Parathyroid adenoma (tissue), 2 donors: ENCODE results near the gene SEPTIN6.

Experiments used
- H2AFZ ChIP-seq: fragments of 300-600 bp; sonication (generic); one replicate; pipeline ENCODE4 v1.7.0; 2017; ENCODE audit warnings: antibody characterized with exemption, mild to moderate bottlenecking
- H3K27ac ChIP-seq: fragments of 300-600 bp; sonication (generic); one replicate; pipeline ENCODE4 v1.7.0; 2017
- H3K27me3 ChIP-seq: fragments of 300-600 bp; sonication (generic); one replicate; pipeline ENCODE4 v1.7.0; 2017; ENCODE audit warnings: low read length; ENCODE audit not compliant: control insufficient read depth, insufficient read depth
- H3K36me3 ChIP-seq: fragments of 300-600 bp; sonication (generic); one replicate; pipeline ENCODE4 v1.7.0; 2017; ENCODE audit warnings: low read length; ENCODE audit not compliant: control insufficient read depth, insufficient read depth
- H3K4me1 ChIP-seq: fragments of 300-600 bp; sonication (generic); one replicate; pipeline ENCODE4 v1.7.0; 2017; ENCODE audit warnings: control low read depth
- H3K4me2 ChIP-seq: fragments of 300-600 bp; sonication (generic); one replicate; pipeline ENCODE4 v1.7.0; 2017; ENCODE audit warnings: low read length
- H3K4me3 ChIP-seq: fragments of 300-600 bp; sonication (generic); one replicate; pipeline ENCODE4 v1.7.0; 2017; ENCODE audit warnings: low read depth, low read length
- H3K79me2 ChIP-seq: fragments of 300-600 bp; sonication (generic); one replicate; pipeline ENCODE4 v1.7.0; 2017; ENCODE audit warnings: control low read depth
- H3K9ac ChIP-seq: fragments of 300-600 bp; sonication (generic); one replicate; pipeline ENCODE4 v1.7.0; 2017; ENCODE audit warnings: mild to moderate bottlenecking
- H3K9me3 ChIP-seq: fragments of 300-600 bp; sonication (generic); one replicate; pipeline ENCODE4 v1.7.0; 2017; ENCODE audit warnings: low read length; ENCODE audit not compliant: control insufficient read depth
- TF ChIP-seq, protein P1 (sequence below): fragments of 300-600 bp; sonication (generic); IDR thresholded peaks from one replicate; pipeline ENCODE4 v1.7.0; 2017; ENCODE audit warnings: antibody characterized with exemption, mild to moderate bottlenecking
- donor health status: primary hyperparathyroidism.

SEPTIN6 gene

GRCh38 chrX:119659522-119659921, 33.4 kb downstream of the SEPTIN6 start:
- H3K9ac ChIP-seq, result no peak overlapping the region
- no peak overlapping the region for H3K4me3 ChIP-seq
- TF ChIP-seq, protein P1, sequence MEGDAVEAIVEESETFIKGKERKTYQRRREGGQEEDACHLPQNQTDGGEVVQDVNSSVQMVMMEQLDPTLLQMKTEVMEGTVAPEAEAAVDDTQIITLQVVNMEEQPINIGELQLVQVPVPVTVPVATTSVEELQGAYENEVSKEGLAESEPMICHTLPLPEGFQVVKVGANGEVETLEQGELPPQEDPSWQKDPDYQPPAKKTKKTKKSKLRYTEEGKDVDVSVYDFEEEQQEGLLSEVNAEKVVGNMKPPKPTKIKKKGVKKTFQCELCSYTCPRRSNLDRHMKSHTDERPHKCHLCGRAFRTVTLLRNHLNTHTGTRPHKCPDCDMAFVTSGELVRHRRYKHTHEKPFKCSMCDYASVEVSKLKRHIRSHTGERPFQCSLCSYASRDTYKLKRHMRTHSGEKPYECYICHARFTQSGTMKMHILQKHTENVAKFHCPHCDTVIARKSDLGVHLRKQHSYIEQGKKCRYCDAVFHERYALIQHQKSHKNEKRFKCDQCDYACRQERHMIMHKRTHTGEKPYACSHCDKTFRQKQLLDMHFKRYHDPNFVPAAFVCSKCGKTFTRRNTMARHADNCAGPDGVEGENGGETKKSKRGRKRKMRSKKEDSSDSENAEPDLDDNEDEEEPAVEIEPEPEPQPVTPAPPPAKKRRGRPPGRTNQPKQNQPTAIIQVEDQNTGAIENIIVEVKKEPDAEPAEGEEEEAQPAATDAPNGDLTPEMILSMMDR, result no peak
- no peaks in the 10 kb centered on the region for H3K36me3 ChIP-seq
- no peak overlapping the region for H2AFZ ChIP-seq
- no peaks in the 10 kb centered on the region for H3K27me3 ChIP-seq
- no peak overlapping the region for H3K27ac ChIP-seq
- no peaks in the 10 kb centered on the region for H3K79me2 ChIP-seq
- peaks cover 12% of the 10 kb centered on the region for H3K4me1 ChIP-seq
- no peak overlapping the region for H3K4me2 ChIP-seq
- no peaks in the 10 kb centered on the region for H3K9me3 ChIP-seq

DNA sequence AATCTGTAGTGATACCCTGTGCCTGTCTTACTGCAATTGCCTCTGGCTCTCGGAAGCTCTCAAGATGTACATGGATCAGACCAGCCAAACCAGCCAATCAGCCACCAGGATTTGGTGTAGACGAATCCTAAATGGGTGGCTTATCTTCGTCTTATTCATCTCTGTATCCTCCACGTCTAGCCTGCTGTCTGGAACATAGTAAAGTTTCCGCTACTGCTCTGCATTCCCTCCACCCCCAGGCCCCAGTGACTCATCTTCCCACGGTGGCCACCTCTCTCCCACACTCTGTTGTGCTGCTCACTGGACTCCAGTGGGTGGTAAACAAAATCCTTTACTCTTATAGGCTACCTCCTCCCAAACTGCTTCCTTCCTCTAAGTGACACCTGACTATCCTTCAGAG, 37.8 kb downstream of the SEPTIN6 start:
- Histone ChIP-seq H3K4me3 (no peak overlapping the region), H3K4me1 (peaks cover 21% of the 10 kb centered on the region), H3K4me2 (no peak overlapping the region), H3K9me3 (no peaks in the 10 kb centered on the region), H3K9ac (no peak overlapping the region), H3K36me3 (no peaks in the 10 kb centered on the region), H3K27me3 (no peaks in the 10 kb centered on the region), H2AFZ (no peak overlapping the region), H3K27ac (peak overlapping the region; percentile 77), H3K79me2 (no peaks in the 10 kb centered on the region)
- TF ChIP-seq, protein P1, result no peak

- TF ChIP-seq, protein P1, result no peak
- H3K9me3 ChIP-seq, result no peaks in the 10 kb centered on the region
- H3K36me3 ChIP-seq, result no peaks in the 10 kb centered on the region
- peak overlapping the region; percentile 77 for H3K27ac ChIP-seq
- H3K9ac ChIP-seq, result no peak overlapping the region
- H3K4me2 ChIP-seq, result no peak overlapping the region
- H3K4me1 ChIP-seq, result peaks cover 26% of the 10 kb centered on the region
- no peaks in the 10 kb centered on the region for H3K27me3 ChIP-seq
- H2AFZ ChIP-seq, result peak overlapping the region; percentile 60
- no peak overlapping the region for H3K4me3 ChIP-seq
- no peaks in the 10 kb centered on the region for H3K79me2 ChIP-seq
These were observed 38.8 kb downstream of the SEPTIN6 start for GRCh38 chrX:119654112-119654531.

- H3K4me3 ChIP-seq, result no peak overlapping the region
- peak overlapping the region; percentile 78 for H3K27ac ChIP-seq
- no peak overlapping the region for H3K4me2 ChIP-seq
- H3K4me1 ChIP-seq, result peaks cover 14% of the 10 kb centered on the region
- H3K36me3 ChIP-seq, result no peaks in the 10 kb centered on the region
- TF ChIP-seq, protein P1, result no peak
- no peaks in the 10 kb centered on the region for H3K27me3 ChIP-seq
- H2AFZ ChIP-seq, result peak overlapping the region; percentile 38
- no peaks in the 10 kb centered on the region for H3K79me2 ChIP-seq
- H3K9ac ChIP-seq, result no peak overlapping the region
- H3K9me3 ChIP-seq, result no peaks in the 10 kb centered on the region
These were observed 44.6 kb downstream of the SEPTIN6 start for GRCh38 chrX:119648421-119648775.

DNA sequence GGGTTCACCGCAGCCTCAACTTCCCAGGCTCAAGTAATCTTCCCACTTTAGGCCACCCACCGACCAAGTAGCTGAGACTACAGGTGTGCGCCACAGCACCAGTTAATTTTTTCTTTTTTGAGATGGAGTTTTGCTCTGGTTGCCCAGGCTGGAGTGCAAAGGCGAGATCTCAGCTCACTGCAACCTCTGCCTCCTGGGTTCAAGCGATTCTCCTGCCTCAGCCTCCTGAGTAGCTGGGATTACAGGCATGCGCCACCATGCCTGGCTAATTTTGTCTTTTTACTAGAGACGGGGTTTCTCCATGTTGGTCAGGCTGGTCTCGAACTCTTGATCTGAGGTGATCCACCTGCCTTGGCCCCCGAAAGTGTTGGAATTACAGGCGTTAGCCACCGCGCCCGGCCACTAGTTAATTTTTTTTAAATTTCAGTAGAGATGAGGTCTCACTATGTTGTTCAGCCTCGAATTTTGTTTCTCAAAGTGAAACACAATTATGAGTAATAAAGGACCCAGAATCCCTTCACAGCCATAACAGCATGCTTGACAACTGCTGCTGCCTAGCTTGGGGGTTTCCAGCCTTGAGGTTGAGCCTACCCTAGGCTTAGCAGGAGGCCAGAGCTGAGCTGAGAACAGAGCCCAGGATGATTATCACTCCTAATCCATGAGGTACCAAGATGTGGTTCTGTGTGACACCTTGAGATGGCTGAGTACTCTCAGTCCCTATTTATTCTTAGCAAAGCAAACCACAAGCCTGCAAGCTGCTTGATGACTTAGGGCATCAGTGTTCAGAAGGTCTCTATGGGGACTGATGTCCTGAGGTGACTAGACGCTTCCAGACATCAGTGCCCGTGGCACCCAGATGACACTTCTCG, 45.2 kb downstream of the SEPTIN6 start:
- H3K36me3 ChIP-seq, result no peaks in the 10 kb centered on the region
- H3K27me3 ChIP-seq, result no peaks in the 10 kb centered on the region
- TF ChIP-seq, protein P1, result no peak
- peak overlapping the region; percentile 78 for H3K27ac ChIP-seq
- H3K9ac ChIP-seq, result no peak overlapping the region
- H3K4me2 ChIP-seq, result no peak overlapping the region
- H2AFZ ChIP-seq, result no peak overlapping the region
- no peaks in the 10 kb centered on the region for H3K9me3 ChIP-seq
- peaks cover 19% of the 10 kb centered on the region for H3K4me1 ChIP-seq
- H3K4me3 ChIP-seq, result no peak overlapping the region
- no peaks in the 10 kb centered on the region for H3K79me2 ChIP-seq
